Panc1 (cell line): ENCODE data around the gene PTGDS.

Experiments
- CTCF ChIP-seq: fragments of 450-650 bp; IDR thresholded peaks from 2 replicates; pipeline ENCODE4 v1.5.1; 2017; ENCODE audit warnings: mild to moderate bottlenecking
- POLR2AphosphoS5 ChIP-seq: IDR thresholded peaks from 2 replicates; pipeline ENCODE4 v1.6.1; 2012; ENCODE audit warnings: mild to moderate bottlenecking, low read depth, low read length, moderate library complexity
- REST ChIP-seq, 2 experiments: IDR thresholded peaks; 2 replicates each; pipeline ENCODE4 v1.6.1; 2011 to 2012; ENCODE audit warnings: low read depth in 2 of 2, control low read depth in 1 of 2, low read length in 1 of 2, mild to moderate bottlenecking in 1 of 2, moderate library complexity in 1 of 2; ENCODE audit not compliant: insufficient read depth in 1 of 2
- SIN3A ChIP-seq: IDR thresholded peaks from 2 replicates; pipeline ENCODE4 v1.6.1; 2012; ENCODE audit warnings: low read depth, mild to moderate bottlenecking, low read length, moderate library complexity, borderline replicate concordance; ENCODE audit not compliant: insufficient read depth

- TF ChIP-seq CTCF (no peak), SIN3A (no peak), REST (IDR thresholded peaks at IDR 0.05; ENCODE audit: insufficient read depth in 1 of 2, low read depth in 2 of 2, low read length in 1 of 2) (no peak), POLR2AphosphoS5 (no peak)
Measured at GRCh38 chr9:137000177-137000930, 23.1 kb downstream of the PTGDS start.
